HEK293T (cell line): Measurements from ENCODE around the gene LSM8.

ENCODE experiments used
- L3MBTL2 ChIP-seq: fragments of 450-650 bp; conservative IDR thresholded peaks from 2 replicates; pipeline ENCODE4 v1.6.1; 2016; ENCODE audit warnings: mild to moderate bottlenecking
- NFRKB ChIP-seq: fragments of 450-650 bp; IDR thresholded peaks from 2 replicates; pipeline ENCODE4 v1.6.1; 2016; ENCODE audit warnings: mild to moderate bottlenecking, moderate library complexity
- SP1 ChIP-seq: fragments of 450-650 bp; IDR thresholded peaks from 2 replicates; pipeline ENCODE4 v1.6.1; 2017
- TARDBP ChIP-seq: fragments of 450-650 bp; IDR thresholded peaks from 2 replicates; pipeline ENCODE4 v1.6.1; 2016
- ZNF384 ChIP-seq: fragments of 450-650 bp; IDR thresholded peaks from 2 replicates; pipeline ENCODE4 v1.6.1; 2016

GRCh38 chr7:118239014-118239413 is 55.0 kb downstream of the LSM8 start:
- TF ChIP-seq SP1 (no peak), NFRKB (no peak), ZNF384 (no peak), TARDBP (no peak), L3MBTL2 (no peak)
